Sigmoid colon (tissue), 7 donors: ENCODE results near the gene SLC9A3. TPM values are rescaled to one million over a fixed set of nuclear protein-coding genes. Genes with fewer than 3 reads are reported as not detected.
"Not testable (repeated sequence)": the region's sequence is repeated elsewhere in the genome, so short reads cannot be mapped to it uniquely, and the experiment has no call there.

Experiments
- DNase-seq: peaks from one replicate; pipeline ENCODE4 v3.0.0-alpha.2; 2019
- H3K27ac ChIP-seq, 4 donors: fragments of 200-600 bp; sonication (generic); one replicate each; pipeline ENCODE4 v1.5.1; 2016 to 2019; ENCODE audit warnings: mild to moderate bottlenecking in 1 of 4
- H3K27me3 ChIP-seq, 3 donors: fragments of 200-600 bp; sonication (generic); one replicate each; pipeline ENCODE4 v1.5.1; 2019; ENCODE audit warnings: mild to moderate bottlenecking in 1 of 3
- H3K36me3 ChIP-seq, 4 donors: fragments of 200-600 bp; sonication (generic); one replicate each; pipeline ENCODE4 v1.5.1; 2016 to 2019
- H3K4me1 ChIP-seq, 4 donors: fragments of 200-600 bp; sonication (generic); one replicate each; pipeline ENCODE4 v1.5.1; 2017 to 2019
- H3K4me3 ChIP-seq, 4 donors: fragments of 200-600 bp; sonication (generic); one replicate each; pipeline ENCODE4 v1.5.1; 2017 to 2019; ENCODE audit warnings: mild to moderate bottlenecking in 2 of 4, moderate library complexity in 1 of 4
- H3K9me3 ChIP-seq, 4 donors: fragments of 200-600 bp in 3 of 4; sonication (generic) in 3 of 4; one replicate each; pipeline versions ENCODE4 v1.5.1 to v1.6.1; 2013 to 2019
- CTCF ChIP-seq, 4 experiments: fragments of 450-650 bp in 3 of 4; fragments of 200-600 bp in 1 of 4; IDR thresholded peaks; one replicate each; pipeline ENCODE4 v1.5.1; 2016 to 2019; ENCODE audit warnings: antibody characterized with exemption in 4 of 4, mild to moderate bottlenecking in 3 of 4, moderate library complexity in 2 of 4
- EP300 ChIP-seq, 4 donors: sonication (generic); formaldehyde crosslinking; IDR thresholded peaks; one replicate each; pipeline ENCODE4 v1.6.1; 2017; ENCODE audit warnings: antibody characterized with exemption in 4 of 4
- POLR2A ChIP-seq, 2 donors: fragments of 450-650 bp; IDR thresholded peaks; one replicate each; pipeline ENCODE4 v1.6.1; 2016; ENCODE audit warnings: antibody characterized with exemption in 2 of 2, mild to moderate bottlenecking in 2 of 2, moderate library complexity in 2 of 2
- POLR2AphosphoS5 ChIP-seq, 4 donors: sonication (generic); formaldehyde crosslinking; IDR thresholded peaks; one replicate each; pipeline ENCODE4 v1.6.1; 2017; ENCODE audit warnings: antibody characterized with exemption in 4 of 4
- WGBS, 2 donors: extraction: QIAGEN DNeasy Blood & Tissue Kit; methylation state at CpG; one replicate each; pipeline ENCODE4 v1.1.7; 2013; 5-methylcytosine and 5-hydroxymethylcytosine counted together
- intact Hi-C: fragments of 100-400 bp; cut with DNase I; formaldehyde crosslinking; loops from one replicate; pipeline ENCODE4 v1.15.1; 2023
- polyA plus RNA-seq, 3 donors: library from polyadenylated mRNA; stranded (reverse); fragments of 200-250 nt; gene quantifications; one replicate each; pipeline ENCODE4 v1.2.3, GENCODE V29; 2013
- total RNA-seq, 4 donors: library from RNA; depleted of rRNA; stranded (reverse); fragments of >200 nt; gene quantifications; one replicate each; pipeline ENCODE4 v1.1.0, GENCODE V29; 2016
- donor health status: healthy with polysubstance abuse.
- donor health status: Bipolar disorder and iron deficiency.
- donor health status: healthy.

SLC9A3 gene
- total and polyA plus RNA-seq, 7 donors: 0.83 to 51.3 (median 2.5) TPM

- H3K9me3 ChIP-seq: no peaks in the 10 kb centered on the region
- no peaks in the 10 kb centered on the region for H3K36me3 ChIP-seq
- no peaks in the 10 kb centered on the region for H3K4me1 ChIP-seq
- intact Hi-C loops: no loop called here
- peaks cover 0 to 53% (median 20%) of the 10 kb centered on the region in 3 donors for H3K27me3 ChIP-seq
- H3K27ac ChIP-seq: no peak overlapping the region
- no peak for TF ChIP-seq POLR2A (IDR thresholded peaks at IDR 0.05)
- TF ChIP-seq EP300 (IDR thresholded peaks at IDR 0.05): no peak
- TF ChIP-seq POLR2AphosphoS5 (IDR thresholded peaks at IDR 0.05): no peak
- no peak for TF ChIP-seq CTCF (IDR thresholded peaks at IDR 0.05)
- 88 to 92% methylated on average over 33 of the region's 33 CpGs for WGBS, 2 donors
- DNase-seq: no peak
- H3K4me3 ChIP-seq: no peak overlapping the region
These were observed 36.0 kb downstream of the SLC9A3 start for GRCh38 chr5:488241-488640.

- H3K4me1 ChIP-seq, H3K4me3 ChIP-seq, H3K27ac ChIP-seq, intact Hi-C loops, H3K9me3 ChIP-seq, H3K36me3 ChIP-seq, DNase-seq: not testable (repeated sequence)
- peaks cover 0 to 53% (median 24%) of the 10 kb centered on the region in 3 donors for H3K27me3 ChIP-seq
- 88 to 95% methylated on average over 18 of the region's 22 CpGs for WGBS, 2 donors
These were observed 37.7 kb downstream of the SLC9A3 start for GRCh38 chr5:486597-486996.

GRCh38 chr5:485946-486491, 38.2 kb downstream of the SLC9A3 start:
- intact Hi-C loops: no loop called here
- no peak for TF ChIP-seq POLR2A (IDR thresholded peaks at IDR 0.05)
- Histone ChIP-seq H3K27ac (no peak overlapping the region), H3K27me3 (peaks cover 4 to 56% (median 30%) of the 10 kb centered on the region in 3 donors), H3K4me1 (no peaks in the 10 kb centered on the region), H3K4me3 (no peak overlapping the region), H3K9me3 (no peaks in the 10 kb centered on the region), H3K36me3 (no peaks in the 10 kb centered on the region)
- no peak for DNase-seq
- 35 to 43% methylated on average over 23 of the region's 23 CpGs for WGBS, 2 donors

- WGBS, 2 donors: 60 to 81% methylated on average over 29 of the region's 29 CpGs
- intact Hi-C loops: no loop called here
These were observed 38.9 kb downstream of the SLC9A3 start for GRCh38 chr5:485113-485945.

GRCh38 chr5:484556-484955, 39.7 kb downstream of the SLC9A3 start:
- H3K27me3 ChIP-seq: peaks cover 10 to 70% (median 43%) of the 10 kb centered on the region in 3 donors
- TF ChIP-seq POLR2AphosphoS5 (IDR thresholded peaks at IDR 0.05) (no peak), EP300 (IDR thresholded peaks at IDR 0.05) (no peak), CTCF (IDR thresholded peaks at IDR 0.05) (no peak), POLR2A (IDR thresholded peaks at IDR 0.05) (no peak)
- no peaks in the 10 kb centered on the region for H3K9me3 ChIP-seq
- H3K27ac ChIP-seq: no peak overlapping the region
- H3K36me3 ChIP-seq: no peaks in the 10 kb centered on the region
- no peak for DNase-seq
- no peaks in the 10 kb centered on the region for H3K4me1 ChIP-seq
- intact Hi-C loops: no loop called here
- H3K4me3 ChIP-seq: no peak overlapping the region
- WGBS, 2 donors: 90 to 93% methylated on average over 24 of the region's 24 CpGs

More at GRCh38 chr5:485113-485945, 38.9 kb downstream of the SLC9A3 start:
- no peaks in the 10 kb centered on the region for H3K36me3 ChIP-seq
- TF ChIP-seq EP300 (IDR thresholded peaks at IDR 0.05) (no peak), POLR2A (IDR thresholded peaks at IDR 0.05) (no peak), CTCF (IDR thresholded peaks at IDR 0.05) (no peak), POLR2AphosphoS5 (IDR thresholded peaks at IDR 0.05) (no peak)
- DNase-seq: no peak
- H3K4me3 ChIP-seq: no peak overlapping the region
- peaks cover 9 to 63% (median 35%) of the 10 kb centered on the region in 3 donors for H3K27me3 ChIP-seq
- no peaks in the 10 kb centered on the region for H3K4me1 ChIP-seq
- H3K27ac ChIP-seq: no peak overlapping the region
- H3K9me3 ChIP-seq: no peaks in the 10 kb centered on the region
